HepG2 (cell line): ENCODE results near the gene ANAPC2. TPM values are rescaled to one million over a fixed set of nuclear protein-coding genes. Genes with fewer than 3 reads are reported as not detected.

ENCODE experiments used
- ARHGAP35 ChIP-seq: sonication (generic); formaldehyde crosslinking; IDR thresholded peaks from 2 replicates; pipeline ENCODE4 v1.9.0; 2022; ENCODE audit warnings: mild to moderate bottlenecking, inconsistent platforms, moderate library complexity, missing genetic modification reagents, borderline replicate concordance
- CREB1 ChIP-seq, 2 experiments: fragments of 450-650 bp in 1 of 2; IDR thresholded peaks; 2 replicates each; pipeline ENCODE4 v1.6.1; 2016 to 2017; ENCODE audit warnings: control low read depth in 1 of 2, mild to moderate bottlenecking in 1 of 2, missing compliant biosample characterization in 1 of 2, missing genetic modification characterization in 1 of 2
- EED ChIP-seq: sonication (generic); formaldehyde crosslinking; IDR thresholded peaks from 2 replicates; pipeline ENCODE4 v1.5.0; 2020; ENCODE audit warnings: mild to moderate bottlenecking, missing genetic modification reagents
- KLF12 ChIP-seq: sonication (generic); formaldehyde crosslinking; IDR thresholded peaks from 2 replicates; pipeline ENCODE4 v1.4.0; 2020; ENCODE audit warnings: missing genetic modification reagents, borderline replicate concordance
- MLX ChIP-seq: IDR thresholded peaks from 2 replicates; pipeline ENCODE4 v1.6.1; 2016
- MTERF4 ChIP-seq: sonication (generic); formaldehyde crosslinking; IDR thresholded peaks from 2 replicates; pipeline ENCODE4 v1.8.0; 2023; ENCODE audit warnings: mild to moderate bottlenecking, missing genetic modification reagents
- PBX3 ChIP-seq: sonication (generic); formaldehyde crosslinking; IDR thresholded peaks from 2 replicates; pipeline ENCODE4 v1.8.1; 2023; ENCODE audit warnings: missing genetic modification reagents, inconsistent platforms, borderline replicate concordance
- PRPF4 ChIP-seq: fragments of 200-400 bp; formaldehyde crosslinking; IDR thresholded peaks from 2 replicates; pipeline ENCODE4 v1.6.1; 2016; ENCODE audit warnings: low read length, low read depth; ENCODE audit not compliant: poor library complexity, severe bottlenecking
- RARA ChIP-seq: IDR thresholded peaks from 2 replicates; pipeline ENCODE4 v1.6.1; 2016; ENCODE audit warnings: missing genetic modification reagents, missing compliant biosample characterization
- REST ChIP-seq, 2 experiments: IDR thresholded peaks; 2 replicates each; pipeline ENCODE4 v1.6.1; 2011 to 2012; ENCODE audit warnings: low read length in 2 of 2, borderline replicate concordance in 1 of 2, low read depth in 1 of 2, mild to moderate bottlenecking in 1 of 2, moderate library complexity in 1 of 2
- TEF ChIP-seq: sonication (generic); formaldehyde crosslinking; IDR thresholded peaks from 2 replicates; pipeline ENCODE4 v1.5.0; 2020; ENCODE audit warnings: missing genetic modification reagents
- YY1 ChIP-seq: IDR thresholded peaks from 2 replicates; pipeline ENCODE4 v1.6.1; 2011; ENCODE audit warnings: low read length, low read depth, moderate library complexity, mild to moderate bottlenecking; ENCODE audit not compliant: insufficient read depth, insufficient replicate concordance
- ZNF234 ChIP-seq: sonication (generic); formaldehyde crosslinking; conservative IDR thresholded peaks from 2 replicates; pipeline ENCODE4 v1.5.1; 2020; ENCODE audit warnings: mild to moderate bottlenecking, missing genetic modification reagents
- ZNF317 ChIP-seq: sonication (generic); formaldehyde crosslinking; IDR thresholded peaks from 2 replicates; pipeline ENCODE4 v1.5.0; 2020; ENCODE audit warnings: mild to moderate bottlenecking, missing genetic modification reagents
- ZNF446 ChIP-seq: sonication (generic); formaldehyde crosslinking; IDR thresholded peaks from 2 replicates; pipeline ENCODE4 v1.5.0; 2020; ENCODE audit warnings: mild to moderate bottlenecking, missing genetic modification reagents
- ZNF513 ChIP-seq: sonication (generic); formaldehyde crosslinking; conservative IDR thresholded peaks from 2 replicates; pipeline ENCODE4 v1.5.0; 2020; ENCODE audit warnings: missing genetic modification reagents
- polyA plus RNA-seq, 8 experiments: library from polyadenylated mRNA; depleted of rRNA in 3 of 8; stranded (reverse) in 7 of 8; unstranded in 1 of 8; fragments of >200 nt; fragmentation: Illumina TruSeq in 4 of 8; extraction: Trizol in 4 of 8; gene quantifications; 2 replicates each; pipeline versions ENCODE4 v1.2.1 to v1.2.3, GENCODE V29; 2011 to 2016; ENCODE audit warnings: low read depth in 4 of 8, missing spikeins in 1 of 8, mixed read lengths in 1 of 8; ENCODE audit not compliant: insufficient read depth in 1 of 8
- total RNA-seq, 5 experiments: library from RNA; depleted of rRNA; stranded (reverse); fragments of >200 nt; fragmentation: Illumina TruSeq; extraction: Trizol; gene quantifications; 2 replicates each; pipeline ENCODE4 v1.2.3, GENCODE V29; 2016; ENCODE audit warnings: low read depth in 1 of 5

ANAPC2 gene
- total and polyA plus RNA-seq, 2 of the 13 experiments (the other 11 are each of a cell fraction or from before 2014, with no cell fraction given): 12.3 to 15.4 TPM

- TF ChIP-seq REST (IDR thresholded peaks at IDR 0.05; ENCODE audit: borderline replicate concordance in 1 of 2, low read depth in 1 of 2, low read length in 2 of 2) (no peak), PBX3 (CRISPR knock-in tag) (no peak), ZNF234 (no peak; the same call in 1 of the 2 replicates), CREB1 (IDR thresholded peaks at IDR 0.05) (no peak), CREB1 (CRISPR knock-in tag; IDR thresholded peaks at IDR 0.05) (no peak), MLX (CRISPR knock-in tag) (no peak), KLF12 (peak; percentile 86), RARA (CRISPR knock-in tag) (no peak), ZNF446 (CRISPR knock-in tag) (0 out of 2 replicates have a peak, but pooled peaks have one; percentile 21), EED (CRISPR knock-in tag) (no peak), YY1 (peak; percentile 69), TEF (CRISPR knock-in tag) (no peak), PRPF4 (no peak), ZNF317 (CRISPR knock-in tag) (no peak), ARHGAP35 (CRISPR knock-in tag) (no peak; the same call in 1 of the 2 replicates), MTERF4 (CRISPR knock-in tag) (0 out of 2 replicates have a peak, but pooled peaks have one; percentile 52), ZNF513 (CRISPR knock-in tag) (no peak)
Measured at GRCh38 chr9:137217276-137218211, 29.2 kb upstream of the ANAPC2 start (continued).
